ENCODE data around the gene TMEM259. TPM values are rescaled to one million over a fixed set of nuclear protein-coding genes. Genes with fewer than 3 reads are reported as not detected.

The TMEM259 gene
- total and polyA plus RNA-seq, 2 donors (not counting 1 experiment from before 2014, with no cell fraction given), result 373 to 607 TPM

DNA sequence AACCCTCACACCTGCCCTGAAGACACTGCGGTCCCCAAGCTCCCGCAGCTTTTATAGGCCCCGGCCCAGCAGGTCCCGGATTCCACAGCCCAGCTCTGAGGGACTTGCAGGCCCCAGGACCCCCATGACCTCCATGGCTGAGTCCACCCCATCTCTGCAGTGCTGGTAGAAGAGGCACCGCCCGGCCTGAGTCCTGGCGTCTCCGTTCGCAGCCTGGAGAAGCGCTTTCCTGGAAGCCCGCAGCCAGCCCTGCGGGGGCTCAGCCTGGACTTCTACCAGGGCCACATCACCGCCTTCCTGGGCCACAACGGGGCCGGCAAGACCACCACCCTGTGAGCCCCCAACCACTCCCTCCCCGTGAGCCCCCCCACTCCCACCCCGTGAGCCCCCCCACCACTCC lies 28.2 kb upstream of the TMEM259 start:
- ATAC-seq (ENCODE audit: low read depth), result no peak
- ChIA-PET CTCF (interaction anchor here (1.5 kb wide), 1 partner anchor 37 kb away, joined by 9 read pairs; no protein-coding TSS in a partner anchor), POLR2A (interaction anchor here (0.7 to 2.0 kb wide), 2 partner anchors 18 to 25 kb away, joined by 3 to 8 read pairs; partner anchors contain the start of gene ARHGAP45)
- H3K4me3 ChIP-seq (ENCODE audit: control extremely low read depth in 1 of 5, extremely low read depth in 1 of 5, insufficient read depth in 1 of 5, low read depth in 2 of 5, low read length in 4 of 5), result no peak overlapping the region
- no peak overlapping the region for H3K4me3 Mint-ChIP-seq
- peaks cover 0 to 10% (median 0%) of the 10 kb centered on the region in 3 donors for H3K9me3 ChIP-seq (ENCODE audit: control extremely low read depth in 1 of 3, control insufficient read depth in 2 of 3, insufficient read depth in 1 of 3, low read length in 2 of 3)
- peaks cover 9% of the 10 kb centered on the region for H3K4me1 Mint-ChIP-seq
- H3K9me3 Mint-ChIP-seq (ENCODE audit: insufficient read depth), result no peaks in the 10 kb centered on the region
- H3K27ac Mint-ChIP-seq, result no peak overlapping the region
- no peak for TF ChIP-seq EZH2 (IDR thresholded peaks at IDR 0.05; ENCODE audit: borderline replicate concordance, insufficient read depth, low read depth, low read length, poor library complexity, severe bottlenecking)
- TF ChIP-seq, protein P1, sequence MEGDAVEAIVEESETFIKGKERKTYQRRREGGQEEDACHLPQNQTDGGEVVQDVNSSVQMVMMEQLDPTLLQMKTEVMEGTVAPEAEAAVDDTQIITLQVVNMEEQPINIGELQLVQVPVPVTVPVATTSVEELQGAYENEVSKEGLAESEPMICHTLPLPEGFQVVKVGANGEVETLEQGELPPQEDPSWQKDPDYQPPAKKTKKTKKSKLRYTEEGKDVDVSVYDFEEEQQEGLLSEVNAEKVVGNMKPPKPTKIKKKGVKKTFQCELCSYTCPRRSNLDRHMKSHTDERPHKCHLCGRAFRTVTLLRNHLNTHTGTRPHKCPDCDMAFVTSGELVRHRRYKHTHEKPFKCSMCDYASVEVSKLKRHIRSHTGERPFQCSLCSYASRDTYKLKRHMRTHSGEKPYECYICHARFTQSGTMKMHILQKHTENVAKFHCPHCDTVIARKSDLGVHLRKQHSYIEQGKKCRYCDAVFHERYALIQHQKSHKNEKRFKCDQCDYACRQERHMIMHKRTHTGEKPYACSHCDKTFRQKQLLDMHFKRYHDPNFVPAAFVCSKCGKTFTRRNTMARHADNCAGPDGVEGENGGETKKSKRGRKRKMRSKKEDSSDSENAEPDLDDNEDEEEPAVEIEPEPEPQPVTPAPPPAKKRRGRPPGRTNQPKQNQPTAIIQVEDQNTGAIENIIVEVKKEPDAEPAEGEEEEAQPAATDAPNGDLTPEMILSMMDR (IDR thresholded peaks at IDR 0.05), result no peak
- H4K20me1 ChIP-seq (ENCODE audit: control insufficient read depth, insufficient read depth, low read length, poor library complexity, severe bottlenecking), result peaks cover 33% of the 10 kb centered on the region
- H2AFZ ChIP-seq (ENCODE audit: insufficient read depth, low read depth, low read length, poor library complexity, severe bottlenecking), result no peak overlapping the region
- no peak overlapping the region for H3K9ac ChIP-seq (ENCODE audit: low read length)
- peaks cover 25% of the 10 kb centered on the region for H3K79me2 ChIP-seq (ENCODE audit: control insufficient read depth, insufficient read depth, low read length)
- intact Hi-C loops (cut with micrococcal nuclease), result no loop called here
- H3K27me3 ChIP-seq (replicated peaks in 1 of 4; ENCODE audit: control extremely low read depth in 1 of 4, control insufficient read depth in 3 of 4, insufficient read depth in 4 of 4, low read length in 3 of 4), result no peaks in the 10 kb centered on the region
- DNase-seq, result no peak
- no peak overlapping the region for H3K4me2 ChIP-seq (replicated peaks; ENCODE audit: low read depth, low read length, poor library complexity, severe bottlenecking)
- H3K27me3 Mint-ChIP-seq, result no peaks in the 10 kb centered on the region
- no peak overlapping the region for H3K27ac ChIP-seq (ENCODE audit: low read length in 2 of 2)
- H3K36me3 ChIP-seq (replicated peaks in 1 of 2; ENCODE audit: control extremely low read depth in 1 of 2, control insufficient read depth in 1 of 2, extremely low read depth in 1 of 2, insufficient read depth in 2 of 2, low read length in 1 of 2), result peaks cover 0 to 62% of the 10 kb centered on the region in 2 experiments
- 96% methylated on average over 12 of the region's 17 CpGs for WGBS (ENCODE audit: insufficient coverage)
- H3K4me1 ChIP-seq (ENCODE audit: control insufficient read depth in 2 of 2, insufficient read depth in 2 of 2, low read length in 2 of 2), result peaks cover 0 to 11% of the 10 kb centered on the region in 2 donors

DNA sequence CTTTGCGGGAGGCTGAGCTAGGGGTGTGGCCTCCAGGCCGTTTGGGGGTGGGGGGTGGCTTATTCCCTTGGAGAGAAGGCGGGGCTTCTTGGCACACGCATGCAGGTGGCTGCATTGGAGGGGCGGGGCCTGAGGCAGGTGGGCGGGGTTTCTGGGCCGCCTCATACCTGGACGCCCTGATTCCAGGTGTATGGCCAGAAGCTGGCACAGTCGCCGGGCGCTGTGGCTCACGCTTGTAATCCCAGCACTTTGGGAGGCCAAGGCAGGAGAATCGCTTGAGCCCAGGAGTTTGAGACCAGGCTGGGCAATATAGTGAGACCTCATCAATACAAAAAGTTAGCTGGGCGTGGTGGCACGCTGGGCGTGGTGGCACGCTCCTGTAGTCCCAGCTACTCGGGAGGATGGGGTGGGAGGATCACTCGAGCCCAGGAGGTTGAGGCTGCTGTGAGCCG lies 26.8 kb upstream of the TMEM259 start:
- H3K27me3 Mint-ChIP-seq, result no peaks in the 10 kb centered on the region
- H3K4me3 Mint-ChIP-seq, result no peak overlapping the region
- ATAC-seq (ENCODE audit: low read depth) (no peak), DNase-seq (no peak)
- CTCF ChIA-PET, result interaction anchor here (0.6 to 1.7 kb wide), 5 partner anchors 17 to 151 kb away, joined by 3 to 9 read pairs (median 4); no protein-coding TSS in a partner anchor
- Histone ChIP-seq H3K27me3 (replicated peaks in 1 of 4; ENCODE audit: control extremely low read depth in 1 of 4, control insufficient read depth in 3 of 4, insufficient read depth in 4 of 4, low read length in 3 of 4) (no peaks in the 10 kb centered on the region), H3K27ac (ENCODE audit: low read length in 2 of 2) (no peak overlapping the region), H3K79me2 (ENCODE audit: control insufficient read depth, insufficient read depth, low read length) (peaks cover 35% of the 10 kb centered on the region), H3K4me1 (ENCODE audit: control insufficient read depth in 2 of 2, insufficient read depth in 2 of 2, low read length in 2 of 2) (peaks cover 0 to 11% of the 10 kb centered on the region in 2 donors), H3K9ac (ENCODE audit: low read length) (no peak overlapping the region), H2AFZ (ENCODE audit: insufficient read depth, low read depth, low read length, poor library complexity, severe bottlenecking) (no peak overlapping the region), H4K20me1 (ENCODE audit: control insufficient read depth, insufficient read depth, low read length, poor library complexity, severe bottlenecking) (peaks cover 45% of the 10 kb centered on the region), H3K4me2 (replicated peaks; ENCODE audit: low read depth, low read length, poor library complexity, severe bottlenecking) (peak overlapping the region; percentile 19), H3K36me3 (replicated peaks in 1 of 2; ENCODE audit: control extremely low read depth in 1 of 2, control insufficient read depth in 1 of 2, extremely low read depth in 1 of 2, insufficient read depth in 2 of 2, low read length in 1 of 2) (peaks cover 0 to 60% of the 10 kb centered on the region in 2 experiments), H3K4me3 (ENCODE audit: control extremely low read depth in 1 of 5, extremely low read depth in 1 of 5, insufficient read depth in 1 of 5, low read depth in 2 of 5, low read length in 4 of 5) (no peak overlapping the region), H3K9me3 (ENCODE audit: control extremely low read depth in 1 of 3, control insufficient read depth in 2 of 3, insufficient read depth in 1 of 3, low read length in 2 of 3) (peaks cover 0 to 7% (median 0%) of the 10 kb centered on the region in 3 donors)
- peaks cover 9% of the 10 kb centered on the region for H3K4me1 Mint-ChIP-seq
- H3K27ac Mint-ChIP-seq, result no peak overlapping the region
- POLR2A ChIA-PET, result interaction anchor here (0.6 to 2.0 kb wide), 5 partner anchors 10 to 33 kb away, joined by 3 to 8 read pairs (median 3); partner anchors contain the start of gene ARHGAP45
- H3K9me3 Mint-ChIP-seq (ENCODE audit: insufficient read depth), result no peaks in the 10 kb centered on the region
- no peak for TF ChIP-seq EZH2 (IDR thresholded peaks at IDR 0.05; ENCODE audit: borderline replicate concordance, insufficient read depth, low read depth, low read length, poor library complexity, severe bottlenecking)
- TF ChIP-seq, protein P1 (IDR thresholded peaks at IDR 0.05), result no peak
- 90% methylated on average over 16 of the region's 20 CpGs for WGBS (ENCODE audit: insufficient coverage)
- intact Hi-C loops (cut with micrococcal nuclease), result no loop called here
